OCI-LY7 (cell line): ENCODE measurements around the gene RNF152.

ENCODE experiments used
- CTCF ChIP-seq: fragments of 200-600 bp; sonication (generic); conservative IDR thresholded peaks from 2 replicates; pipeline ENCODE4 v1.5.1; 2014; ENCODE audit warnings: mild to moderate bottlenecking, antibody characterized with exemption, low read length, moderate library complexity, mixed read lengths
- EZH2phosphoT487 ChIP-seq: fragments of 200-600 bp; sonication (generic); IDR thresholded peaks from 2 replicates; pipeline ENCODE4 v1.6.1; 2018; ENCODE audit warnings: low read depth, borderline replicate concordance, mild to moderate bottlenecking, mixed run types, antibody characterized with exemption, low read length, moderate library complexity, mixed read lengths

- TF ChIP-seq CTCF (no peak), EZH2phosphoT487 (no peak)
Measured at GRCh38 chr18:61929881-61930640, 37.3 kb upstream of the RNF152 start.
